ENCODE data around the gene ATP5IF1.

ATP5IF1 gene

GRCh38 chr1:28239004-28239403, 3.1 kb downstream of the ATP5IF1 start:
- DNase-seq, result no peak

DNA sequence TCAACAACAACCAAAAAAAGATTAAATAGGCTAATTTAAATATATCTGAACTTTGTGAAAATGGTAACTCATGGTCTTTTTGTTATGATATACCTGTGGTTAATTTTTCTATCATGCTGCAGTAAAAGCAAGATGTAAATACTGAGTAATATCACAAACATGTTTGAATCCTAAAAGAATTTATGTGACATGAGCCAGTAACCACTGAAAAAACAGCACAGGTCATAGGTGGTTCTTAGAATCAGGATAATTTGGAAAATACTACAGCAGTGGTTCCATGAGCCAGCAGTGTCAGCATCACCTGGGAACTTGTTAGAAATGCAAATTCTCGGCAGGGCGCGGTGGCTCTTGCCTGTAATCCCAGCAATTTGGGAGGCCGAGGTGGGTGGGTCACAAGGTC, 4.1 kb downstream of the ATP5IF1 start:
- no peak for DNase-seq

DNA sequence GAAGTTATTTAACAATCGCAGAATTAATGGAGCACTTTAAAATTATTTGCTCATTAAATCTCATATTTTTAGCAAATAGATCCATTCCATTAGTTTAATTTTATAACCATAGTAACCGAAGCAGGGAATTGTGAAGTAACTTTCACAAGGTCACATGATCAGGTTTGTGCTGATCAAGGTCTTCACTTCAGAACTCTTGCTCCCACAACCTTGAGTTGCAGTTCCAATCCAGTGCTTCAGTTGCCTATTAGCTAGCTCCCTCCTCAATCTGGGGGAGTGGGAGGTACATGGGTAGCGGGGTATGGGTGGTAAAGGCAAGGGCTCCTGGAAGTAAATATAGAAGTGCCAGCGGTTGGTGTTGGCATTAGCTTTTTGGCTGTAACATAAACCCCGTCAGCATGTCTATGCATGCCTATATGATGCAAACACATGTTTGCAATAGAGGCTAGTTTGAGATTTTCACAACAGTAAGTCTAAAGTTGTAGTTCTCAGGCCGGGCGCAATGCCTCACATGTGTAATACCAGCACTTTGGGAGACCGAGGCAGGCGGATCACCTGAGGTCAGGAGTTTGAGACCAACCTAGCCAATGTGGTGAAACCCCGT, 5.8 kb downstream of the ATP5IF1 start:
- DNase-seq, result no peak

GRCh38 chr1:28243685-28244311, 7.9 kb downstream of the ATP5IF1 start:
- DNase-seq, result no peak

DNA sequence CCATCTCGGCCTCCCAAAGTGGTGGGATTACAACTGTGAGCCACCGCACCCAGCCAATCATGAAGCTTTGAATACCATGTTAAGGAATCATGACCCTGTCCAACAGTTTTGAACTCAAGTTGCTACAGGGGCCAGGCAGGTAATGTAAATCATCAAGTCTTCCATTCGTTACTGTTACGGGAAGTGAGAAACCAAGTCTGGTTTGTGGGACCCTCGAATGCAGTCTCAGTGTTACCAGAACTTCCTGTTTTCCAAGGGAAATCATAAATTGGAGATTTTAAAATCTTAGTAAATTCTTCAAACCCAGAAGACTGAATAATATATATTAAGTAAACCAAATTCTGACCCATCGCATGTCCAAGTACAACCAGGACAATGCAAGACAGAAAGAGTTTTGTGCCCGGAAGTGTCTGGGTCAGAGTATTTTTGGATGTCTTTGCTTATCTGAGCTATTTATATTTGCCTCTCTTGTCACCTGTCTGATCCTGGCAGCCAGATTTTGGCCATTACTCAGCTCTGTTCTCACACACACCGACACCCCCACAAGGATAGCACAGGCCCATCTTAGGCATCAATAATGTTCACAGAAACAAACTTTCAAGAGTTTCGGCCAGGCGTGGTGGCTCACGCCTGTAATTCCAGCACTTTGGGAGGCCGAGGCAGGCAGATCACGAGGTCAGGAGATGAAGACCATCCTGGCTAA, 8.8 kb downstream of the ATP5IF1 start:
- DNase-seq, result no peak

DNA sequence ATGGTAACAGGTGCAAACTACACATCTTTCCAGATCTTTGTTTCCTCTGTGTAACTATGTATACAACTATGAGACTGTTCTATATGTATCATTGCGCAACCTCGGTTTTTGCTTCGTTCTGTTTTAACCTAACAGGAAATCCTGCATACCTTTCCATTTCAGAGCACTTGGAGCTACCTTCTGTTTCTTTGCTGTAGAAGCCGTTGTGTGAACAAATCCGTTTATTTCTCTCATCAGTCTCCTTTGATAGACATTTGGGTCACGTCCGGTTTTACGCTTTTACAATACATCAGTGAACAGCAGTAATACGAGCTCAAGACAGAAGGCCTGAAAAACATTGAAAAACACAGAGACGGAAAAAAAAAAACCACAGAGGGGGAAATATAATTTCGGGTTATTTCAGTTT, 10.5 kb downstream of the ATP5IF1 start:
- peak; percentile 80 for DNase-seq

DNA sequence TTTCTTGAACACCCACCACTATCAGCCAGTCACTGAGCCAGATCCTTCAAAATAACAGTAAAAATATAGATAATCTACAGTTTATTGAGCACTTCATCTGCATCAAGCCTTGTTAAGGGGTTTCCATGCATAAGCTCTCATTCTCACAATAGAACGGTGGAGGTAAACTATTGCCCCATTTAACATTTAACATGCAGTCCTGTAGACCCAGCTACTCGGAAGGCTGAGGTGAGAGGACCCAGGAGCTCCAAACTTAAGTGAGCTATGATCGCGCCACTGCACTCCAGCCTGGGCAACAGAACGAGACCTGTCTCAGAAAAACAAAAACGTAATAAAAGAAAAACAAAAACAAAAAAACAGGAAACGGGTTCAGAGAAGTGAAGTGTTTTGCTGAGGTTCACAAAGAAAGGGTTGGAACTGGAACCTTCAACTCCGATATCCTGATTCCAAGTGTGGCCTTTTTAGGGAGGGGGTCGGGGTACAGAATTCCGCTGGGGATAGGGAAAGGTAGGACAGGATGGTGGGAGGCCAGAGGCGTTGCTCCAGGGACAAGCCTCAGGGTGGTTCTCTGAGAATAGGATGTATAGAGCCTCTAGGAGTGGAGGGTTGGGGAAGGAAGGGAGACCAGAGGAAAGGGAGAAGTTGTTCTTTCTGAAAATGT, 11.8 kb downstream of the ATP5IF1 start:
- DNase-seq, result no peak

DNA sequence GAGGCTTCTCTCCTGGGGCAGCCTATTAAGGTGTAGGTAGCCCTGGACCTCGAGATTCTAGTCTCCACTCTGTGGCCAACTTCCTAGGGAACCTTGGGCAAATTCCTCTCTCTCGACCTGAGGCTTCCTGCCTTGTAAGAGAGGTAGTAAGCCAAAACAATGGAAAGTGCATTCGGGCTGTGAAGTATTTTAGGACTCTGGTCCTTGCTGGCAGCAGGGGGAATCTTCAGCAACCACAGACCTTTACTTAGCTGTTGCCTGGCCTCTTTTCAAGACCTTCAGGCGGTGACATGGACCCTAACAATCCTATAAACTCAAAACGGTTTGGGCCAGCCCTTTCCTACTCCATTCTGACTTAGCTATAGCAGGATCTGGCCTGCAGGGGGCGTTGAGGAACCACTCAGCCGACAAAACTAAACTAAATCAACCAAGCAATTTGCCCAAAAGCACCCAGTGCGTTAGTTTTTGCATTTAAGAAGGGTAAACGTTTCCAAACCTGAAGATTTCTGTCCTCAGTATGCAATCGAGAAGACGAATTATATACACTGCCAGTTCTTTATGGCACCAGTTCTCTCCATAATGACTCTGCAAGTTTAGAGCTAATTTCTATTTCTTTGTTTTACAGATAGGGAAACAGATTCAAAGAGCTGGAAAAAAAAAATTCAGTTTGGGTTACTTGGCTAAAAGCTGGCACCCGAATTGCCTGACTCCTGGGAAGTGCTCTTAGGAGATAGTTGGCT, 12.5 kb downstream of the ATP5IF1 start:
- peak; percentile 81 for DNase-seq

GRCh38 chr1:28249013-28249865, 13.3 kb downstream of the ATP5IF1 start:
- DNase-seq, result no peak

- DNase-seq, result no peak
Measured at GRCh38 chr1:28249866-28250295, 14.0 kb downstream of the ATP5IF1 start.

GRCh38 chr1:28256197-28256827, 20.4 kb downstream of the ATP5IF1 start:
- DNase-seq, result no peak

DNA sequence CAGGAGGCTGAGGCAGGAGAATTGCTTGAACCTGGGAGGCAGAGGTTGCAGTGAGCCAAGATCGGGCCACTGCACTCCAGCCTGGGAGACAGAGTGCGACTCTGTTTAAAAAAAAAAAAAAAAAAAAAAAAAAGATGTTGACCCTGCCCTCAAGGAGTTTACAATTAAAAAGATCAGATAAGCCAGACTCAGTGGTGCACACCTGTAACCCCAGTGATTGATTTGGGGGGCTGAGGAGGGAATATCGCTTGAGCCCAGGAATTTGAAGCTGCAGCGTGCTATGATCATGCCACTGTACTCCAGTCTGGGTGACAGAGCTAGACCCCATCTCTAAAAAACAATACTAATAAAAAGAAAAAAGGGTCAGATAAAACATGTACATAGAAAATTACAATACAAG, 21.8 kb downstream of the ATP5IF1 start:
- DNase-seq, result no peak

- DNase-seq, result no peak
Measured at GRCh38 chr1:28258628-28259251, 22.8 kb downstream of the ATP5IF1 start.

- peak; percentile 95 for DNase-seq
Measured at GRCh38 chr1:28259252-28259933, 23.5 kb downstream of the ATP5IF1 start, which contains the start of gene SESN2. Gene SESN2 (plus strand): TSS chr1:28259518. CDS start chr1:28259848, 330 bp downstream.

GRCh38 chr1:28259934-28260802, 24.2 kb downstream of the ATP5IF1 start:
- no peak for DNase-seq

- no peak for DNase-seq
Measured at GRCh38 chr1:28260803-28261174, 24.9 kb downstream of the ATP5IF1 start.

- no peak for DNase-seq
Measured at GRCh38 chr1:28264897-28265296, 29.0 kb downstream of the ATP5IF1 start.

- DNase-seq, result no peak
Measured at GRCh38 chr1:28265577-28265976, 29.7 kb downstream of the ATP5IF1 start.

- DNase-seq, result no peak
Measured at GRCh38 chr1:28266920-28267322, 31.0 kb downstream of the ATP5IF1 start.
